Smooth muscle cell (in vitro differentiated cells): ENCODE measurements around the gene DNAJC8. TPM values are rescaled to one million over a fixed set of nuclear protein-coding genes. Genes with fewer than 3 reads are reported as not detected.

Experiments
- DNase-seq: peaks from one replicate; lab custom pipeline; 2025; ENCODE audit not compliant: unreplicated experiment; lab: John Stamatoyannopoulos, UW
- H2AFZ ChIP-seq: fragments of 200-600 bp; sonication (generic); 2 replicates; pipeline ENCODE4 v1.6.0; 2016; ENCODE audit warnings: antibody characterized with exemption, low read depth, mild to moderate bottlenecking
- H3F3A ChIP-seq: fragments of 200-600 bp; sonication (generic); 2 replicates; pipeline ENCODE4 v1.6.0; 2017; ENCODE audit warnings: antibody characterized with exemption, low read depth
- H3K27ac ChIP-seq: fragments of 200-600 bp; sonication (generic); 2 replicates; pipeline ENCODE4 v1.5.1; 2016; ENCODE audit warnings: low read depth, mild to moderate bottlenecking
- H3K27me3 ChIP-seq: fragments of 200-600 bp; sonication (generic); 2 replicates; pipeline ENCODE4 v1.6.1; 2016; ENCODE audit warnings: low read depth, mild to moderate bottlenecking
- H3K36me3 ChIP-seq: fragments of 200-600 bp; sonication (generic); 2 replicates; pipeline ENCODE4 v1.5.1; 2016; ENCODE audit warnings: low read depth
- H3K4me1 ChIP-seq: fragments of 200-600 bp; sonication (generic); 2 replicates; pipeline ENCODE4 v1.5.1; 2016; ENCODE audit warnings: low read depth
- H3K4me2 ChIP-seq: fragments of 200-600 bp; sonication (generic); 2 replicates; pipeline ENCODE4 v1.6.0; 2016; ENCODE audit warnings: mild to moderate bottlenecking
- H3K4me3 ChIP-seq: fragments of 200-600 bp; sonication (generic); 2 replicates; pipeline ENCODE4 v1.5.1; 2016; ENCODE audit warnings: mild to moderate bottlenecking
- H3K79me2 ChIP-seq: fragments of 200-600 bp; sonication (generic); 2 replicates; pipeline ENCODE4 v1.6.0; 2016; ENCODE audit warnings: low read depth, mild to moderate bottlenecking
- H3K9ac ChIP-seq: fragments of 200-600 bp; sonication (generic); 2 replicates; pipeline ENCODE4 v1.6.0; 2016; ENCODE audit warnings: low read depth
- H3K9me3 ChIP-seq: fragments of 200-600 bp; sonication (generic); replicated peaks from 2 replicates; pipeline ENCODE4 v1.5.1; 2016; ENCODE audit warnings: low read depth
- H4K20me1 ChIP-seq: fragments of 200-600 bp; sonication (generic); 2 replicates; pipeline ENCODE4 v1.6.0; 2016; ENCODE audit warnings: low read depth
- CTCF ChIP-seq: fragments of 200-600 bp; sonication (generic); IDR thresholded peaks from 2 replicates; pipeline ENCODE4 v1.5.1; 2017; ENCODE audit warnings: borderline replicate concordance, mild to moderate bottlenecking, antibody characterized with exemption; ENCODE audit not compliant: insufficient read depth, poor library complexity, severe bottlenecking
- WGBS: methylation state at CpG from one replicate; pipeline ENCODE4 v1.1.7; 2016; ENCODE audit warnings: low lambda C conversion rate; 5-methylcytosine and 5-hydroxymethylcytosine counted together
- polyA plus RNA-seq: library from polyadenylated mRNA; unstranded; fragments of >200 nt; fragmentation: Nextera tagmentation; extraction: Ambion mirVana; gene quantifications from 2 replicates; pipeline ENCODE4 v1.2.1, GENCODE V29; 2016
- total RNA-seq: library from RNA; depleted of rRNA; stranded (reverse); fragments of >200 nt; gene quantifications from 2 replicates; pipeline ENCODE4 v1.2.3, GENCODE V29; 2014

DNAJC8 gene
- total and polyA plus RNA-seq, 2 experiments from 2014 or later: 76.1 to 114 TPM

- Histone ChIP-seq H3K4me2 (no peak overlapping the region), H3K9me3 (no peaks in the 10 kb centered on the region), H3K36me3 (no peaks in the 10 kb centered on the region), H3K27ac (no peak overlapping the region), H3K4me1 (no peaks in the 10 kb centered on the region), H3K27me3 (no peaks in the 10 kb centered on the region), H3F3A (no peaks in the 10 kb centered on the region), H2AFZ (no peak overlapping the region), H3K9ac (no peak overlapping the region), H4K20me1 (no peaks in the 10 kb centered on the region), H3K79me2 (no peaks in the 10 kb centered on the region), H3K4me3 (no peak overlapping the region)
- no peak for DNase-seq
- 87% methylated on average over 4 of the region's 4 CpGs for WGBS
- TF ChIP-seq CTCF: no peak
Observed at GRCh38 chr1:28156821-28157220, 76.0 kb downstream of the DNAJC8 start.

GRCh38 chr1:28155628-28156027 lies 77.2 kb downstream of the DNAJC8 start:
- DNase-seq: no peak
- Histone ChIP-seq H3K79me2 (no peaks in the 10 kb centered on the region), H2AFZ (no peak overlapping the region), H3K27ac (no peak overlapping the region), H3F3A (no peaks in the 10 kb centered on the region), H4K20me1 (no peaks in the 10 kb centered on the region), H3K4me2 (no peak overlapping the region), H3K27me3 (no peaks in the 10 kb centered on the region), H3K4me3 (no peak overlapping the region), H3K4me1 (no peaks in the 10 kb centered on the region), H3K9me3 (no peaks in the 10 kb centered on the region), H3K36me3 (no peaks in the 10 kb centered on the region), H3K9ac (no peak overlapping the region)
- no peak for TF ChIP-seq CTCF
- 96% methylated on average over 4 of the region's 4 CpGs for WGBS

GRCh38 chr1:28154078-28154594 lies 78.7 kb downstream of the DNAJC8 start:
- no peaks in the 10 kb centered on the region for H4K20me1 ChIP-seq
- no peaks in the 10 kb centered on the region for H3K79me2 ChIP-seq
- no peak for DNase-seq
- H3K27ac ChIP-seq: no peak overlapping the region
- TF ChIP-seq CTCF: no peak
- no peaks in the 10 kb centered on the region for H3K36me3 ChIP-seq
- no peak overlapping the region for H2AFZ ChIP-seq
- 94% methylated on average over 9 of the region's 9 CpGs for WGBS
- no peak overlapping the region for H3K4me2 ChIP-seq
- H3F3A ChIP-seq: no peaks in the 10 kb centered on the region
- no peaks in the 10 kb centered on the region for H3K27me3 ChIP-seq
- no peak overlapping the region for H3K9ac ChIP-seq
- H3K4me3 ChIP-seq: no peak overlapping the region
- no peaks in the 10 kb centered on the region for H3K9me3 ChIP-seq
- H3K4me1 ChIP-seq: no peaks in the 10 kb centered on the region

Other genes starting within 250 kb of the DNAJC8 start
- gene EYA3, start 144.4 kb downstream of the DNAJC8 start, total RNA-seq: 16.6 and 17.1 TPM in 2 replicates
- 3.8 and 4.8 TPM in 2 replicates for gene EYA3, start 144.4 kb downstream of the DNAJC8 start, polyA plus RNA-seq
- 0.04 and 0.49 TPM in 2 replicates for gene PTAFR, start 56.3 kb downstream of the DNAJC8 start, total RNA-seq
- gene PTAFR, start 56.3 kb downstream of the DNAJC8 start, polyA plus RNA-seq: 0.16 and 0.98 TPM in 2 replicates
- 359 and 460 TPM in 2 replicates for gene ATP5IF1, start 3.1 kb upstream of the DNAJC8 start, total RNA-seq
- gene ATP5IF1, start 3.1 kb upstream of the DNAJC8 start, polyA plus RNA-seq: 547 and 550 TPM in 2 replicates
- gene SESN2, start 26.5 kb upstream of the DNAJC8 start, total RNA-seq: 28.8 and 30.8 TPM in 2 replicates
- 42.8 and 45.4 TPM in 2 replicates for gene SESN2, start 26.5 kb upstream of the DNAJC8 start, polyA plus RNA-seq
- 11.6 and 13.2 TPM in 2 replicates for gene MED18, start 96.0 kb upstream of the DNAJC8 start, total RNA-seq
- 12.3 and 13.8 TPM in 2 replicates for gene MED18, start 96.0 kb upstream of the DNAJC8 start, polyA plus RNA-seq
- gene PHACTR4, start 136.7 kb upstream of the DNAJC8 start, total RNA-seq: 14.1 and 20.2 TPM in 2 replicates
- 15.2 and 22.2 TPM in 2 replicates for gene PHACTR4, start 136.7 kb upstream of the DNAJC8 start, polyA plus RNA-seq